ENCODE data around the gene ARSI.

The ARSI gene

GRCh38 chr5:150298701-150299451, 3.8 kb downstream of the ARSI start:
- Histone ChIP-seq H3K4me1 (peaks cover 27% of the 10 kb centered on the region), H3K36me3 (replicated peaks) (no peaks in the 10 kb centered on the region), H3K27me3 (ENCODE audit: low read depth) (no peaks in the 10 kb centered on the region), H3K4me3 (no peak overlapping the region), H3K9me3 (no peaks in the 10 kb centered on the region)
- DNase-seq (ENCODE audit: low spot score in 2 of 2): no peak
- in situ Hi-C loops (cut with MboI; ENCODE audit: low sequenced_read_pairs): no loop called here

GRCh38 chr5:150297934-150298595, 4.6 kb downstream of the ARSI start:
- Histone ChIP-seq H3K9me3 (no peaks in the 10 kb centered on the region), H3K4me3 (no peak overlapping the region), H3K27me3 (ENCODE audit: low read depth) (no peaks in the 10 kb centered on the region), H3K36me3 (replicated peaks) (no peaks in the 10 kb centered on the region), H3K4me1 (peaks cover 19% of the 10 kb centered on the region)
- DNase-seq (ENCODE audit: low spot score in 2 of 2): no peak
- in situ Hi-C loops (cut with MboI; ENCODE audit: low sequenced_read_pairs): no loop called here

GRCh38 chr5:150297236-150297890, 5.3 kb downstream of the ARSI start:
- no peak for DNase-seq (ENCODE audit: low spot score in 2 of 2)
- no peaks in the 10 kb centered on the region for H3K36me3 ChIP-seq (replicated peaks)
- H3K4me3 ChIP-seq: no peak overlapping the region
- H3K27me3 ChIP-seq (ENCODE audit: low read depth): no peaks in the 10 kb centered on the region
- in situ Hi-C loops (cut with MboI; ENCODE audit: low sequenced_read_pairs): no loop called here
- H3K4me1 ChIP-seq: peaks cover 16% of the 10 kb centered on the region
- no peaks in the 10 kb centered on the region for H3K9me3 ChIP-seq

- no peaks in the 10 kb centered on the region for H3K36me3 ChIP-seq (replicated peaks)
- H3K27me3 ChIP-seq (ENCODE audit: low read depth): no peaks in the 10 kb centered on the region
- no peak for DNase-seq (ENCODE audit: low spot score in 2 of 2)
- H3K4me1 ChIP-seq: peaks cover 16% of the 10 kb centered on the region
- no peak overlapping the region for H3K4me3 ChIP-seq
- no peaks in the 10 kb centered on the region for H3K9me3 ChIP-seq
- in situ Hi-C loops (cut with MboI; ENCODE audit: low sequenced_read_pairs): no loop called here
Measured at GRCh38 chr5:150296496-150296895, 6.2 kb downstream of the ARSI start.

GRCh38 chr5:150295741-150296486, 6.8 kb downstream of the ARSI start:
- H3K4me3 ChIP-seq: no peak overlapping the region
- no peaks in the 10 kb centered on the region for H3K36me3 ChIP-seq (replicated peaks)
- DNase-seq (ENCODE audit: low spot score in 2 of 2): no peak
- in situ Hi-C loops (cut with MboI; ENCODE audit: low sequenced_read_pairs): no loop called here
- H3K27me3 ChIP-seq (ENCODE audit: low read depth): no peaks in the 10 kb centered on the region
- H3K4me1 ChIP-seq: peaks cover 11% of the 10 kb centered on the region
- no peaks in the 10 kb centered on the region for H3K9me3 ChIP-seq

GRCh38 chr5:150295172-150295634, 7.5 kb downstream of the ARSI start:
- H3K27me3 ChIP-seq (ENCODE audit: low read depth): no peaks in the 10 kb centered on the region
- H3K4me3 ChIP-seq: no peak overlapping the region
- in situ Hi-C loops (cut with MboI; ENCODE audit: low sequenced_read_pairs): no loop called here
- H3K4me1 ChIP-seq: peaks cover 11% of the 10 kb centered on the region
- DNase-seq (ENCODE audit: low spot score in 2 of 2): no peak
- H3K9me3 ChIP-seq: no peaks in the 10 kb centered on the region
- H3K36me3 ChIP-seq (replicated peaks): no peaks in the 10 kb centered on the region

- peaks cover 11% of the 10 kb centered on the region for H3K4me1 ChIP-seq
- H3K9me3 ChIP-seq: no peaks in the 10 kb centered on the region
- no peaks in the 10 kb centered on the region for H3K36me3 ChIP-seq (replicated peaks)
- H3K27me3 ChIP-seq (ENCODE audit: low read depth): peaks cover 5% of the 10 kb centered on the region; the same call in 1 of the 2 replicates
- no peak for DNase-seq (ENCODE audit: low spot score in 2 of 2)
- in situ Hi-C loops (cut with MboI; ENCODE audit: low sequenced_read_pairs): no loop called here
- H3K4me3 ChIP-seq: no peak overlapping the region
Measured at GRCh38 chr5:150294551-150295071, 8.1 kb downstream of the ARSI start.

GRCh38 chr5:150293091-150293941, 9.4 kb downstream of the ARSI start:
- H3K9me3 ChIP-seq: no peaks in the 10 kb centered on the region
- H3K36me3 ChIP-seq (replicated peaks): no peaks in the 10 kb centered on the region
- no peaks in the 10 kb centered on the region for H3K4me1 ChIP-seq
- peaks cover 6% of the 10 kb centered on the region; the same call in 1 of the 2 replicates for H3K27me3 ChIP-seq (ENCODE audit: low read depth)
- DNase-seq (ENCODE audit: low spot score in 2 of 2): no peak
- in situ Hi-C loops (cut with MboI; ENCODE audit: low sequenced_read_pairs): no loop called here
- no peak overlapping the region for H3K4me3 ChIP-seq

GRCh38 chr5:150291388-150292385, 11.0 kb downstream of the ARSI start:
- DNase-seq (ENCODE audit: low spot score in 2 of 2): no peak
- in situ Hi-C loops (cut with MboI; ENCODE audit: low sequenced_read_pairs): no loop called here
- Histone ChIP-seq H3K4me3 (no peak overlapping the region), H3K9me3 (no peaks in the 10 kb centered on the region), H3K36me3 (replicated peaks) (no peaks in the 10 kb centered on the region), H3K27me3 (ENCODE audit: low read depth) (peaks cover 6% of the 10 kb centered on the region; the same call in 1 of the 2 replicates), H3K4me1 (no peaks in the 10 kb centered on the region)

- DNase-seq (ENCODE audit: low spot score in 2 of 2): peak in 1 of 2 experiments; percentile 32
- in situ Hi-C loops (cut with MboI; ENCODE audit: low sequenced_read_pairs): no loop called here
Measured at GRCh38 chr5:150289551-150290390, 12.9 kb downstream of the ARSI start, which contains the start of gene CAMK2A. Gene CAMK2A (minus strand): TSS chr5:150289773. CDS start chr5:150289625, 148 bp downstream.

GRCh38 chr5:150288791-150289190, 13.9 kb downstream of the ARSI start:
- H3K9me3 ChIP-seq: no peaks in the 10 kb centered on the region
- H3K36me3 ChIP-seq (replicated peaks): no peaks in the 10 kb centered on the region
- no peak for DNase-seq (ENCODE audit: low spot score in 2 of 2)
- peaks cover 6% of the 10 kb centered on the region; the same call in 1 of the 2 replicates for H3K27me3 ChIP-seq (ENCODE audit: low read depth)
- in situ Hi-C loops (cut with MboI; ENCODE audit: low sequenced_read_pairs): no loop called here
- no peaks in the 10 kb centered on the region for H3K4me1 ChIP-seq
- H3K4me3 ChIP-seq: no peak overlapping the region

More at GRCh38 chr5:150289551-150290390, 12.9 kb downstream of the ARSI start, which contains the start of gene CAMK2A:
- H3K9me3 ChIP-seq: no peaks in the 10 kb centered on the region
- no peaks in the 10 kb centered on the region for H3K36me3 ChIP-seq (replicated peaks)
- peaks cover 6% of the 10 kb centered on the region; the same call in 1 of the 2 replicates for H3K27me3 ChIP-seq (ENCODE audit: low read depth)
- no peak within 1 kb of the TSS for H3K4me3 ChIP-seq
- no peaks in the 10 kb centered on the region for H3K4me1 ChIP-seq

Data from HAP-1 (cell line).